PC-3 (cell line): Measurements from ENCODE around the gene WDR91.

Source experiments
- CTCF ChIP-seq: fragments of 300-600 bp; sonication (generic); conservative IDR thresholded peaks from 2 replicates; pipeline ENCODE4 v1.5.1; 2017; ENCODE audit warnings: antibody characterized with exemption, low read depth, mild to moderate bottlenecking, low read length
- EZH2 ChIP-seq: fragments of 300-600 bp; sonication (generic); IDR thresholded peaks from one replicate; pipeline ENCODE4 v1.6.1; 2017; ENCODE audit warnings: antibody characterized with exemption, mild to moderate bottlenecking, low read length; ENCODE audit not compliant: unreplicated experiment
- EZH2phosphoT487 ChIP-seq: fragments of 300-600 bp; sonication (generic); IDR thresholded peaks from 2 replicates; pipeline ENCODE4 v1.6.1; 2018; ENCODE audit warnings: mild to moderate bottlenecking, antibody characterized with exemption, low read length, borderline replicate concordance

DNA sequence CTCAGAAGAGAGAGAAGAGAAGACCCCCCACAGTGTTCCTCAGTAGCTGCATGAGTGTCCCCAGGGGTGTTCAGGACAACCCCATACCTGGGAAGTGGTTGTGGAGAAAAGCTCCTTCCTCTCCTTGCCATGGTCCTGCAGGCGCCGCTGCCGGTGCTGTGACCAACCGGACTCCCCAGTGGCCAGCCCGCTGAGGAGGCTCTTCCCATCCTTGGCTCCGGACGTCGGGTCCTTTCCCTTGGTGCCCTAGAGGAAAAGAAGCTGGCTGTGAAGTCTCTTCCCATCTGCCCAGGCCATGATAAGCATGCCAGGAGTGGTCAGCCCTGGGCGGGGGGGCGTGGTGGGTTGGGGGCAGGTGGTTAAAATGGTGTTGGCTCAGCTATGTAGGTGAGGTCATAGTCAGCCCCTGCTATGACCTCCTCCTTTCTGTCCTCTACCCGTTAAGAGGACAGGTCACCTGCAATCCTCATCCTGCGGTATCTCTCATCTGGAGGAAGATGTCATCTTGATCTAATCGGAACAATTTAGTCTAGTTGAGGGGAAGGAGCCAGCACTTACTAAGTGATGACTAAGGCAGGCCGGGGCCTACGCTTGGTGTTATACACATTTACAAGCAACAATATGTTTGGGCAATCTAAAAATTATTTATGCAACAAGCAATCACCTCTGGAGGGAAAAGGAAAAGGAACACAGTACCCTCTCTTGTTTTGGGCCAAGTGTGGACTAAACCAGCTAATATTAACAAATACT lies 13.2 kb downstream of the WDR91 start:
- TF ChIP-seq CTCF (no peak), EZH2phosphoT487 (no peak), EZH2 (no peak)
